WTC11 (cell line): ENCODE data around the gene CTNNA2. TPM values are rescaled to one million over a fixed set of nuclear protein-coding genes. Genes with fewer than 3 reads are reported as not detected.
A peak's percentile ranks its signal among the peaks of the same experiment; 100 is the strongest.

Experiments
- ATAC-seq: fragments of 200-7000 bp; cut with Tn5 transposase; 2 replicates; pipeline ENCODE4 v1.10.0; 2021; ENCODE audit warnings: mild to moderate bottlenecking, moderate library complexity
- CTCF ChIA-PET: fragments of 300-600 bp; sonication (Branson Sonifier 250); formaldehyde crosslinking; loops from one replicate; lab custom pipeline; 2021; ENCODE audit warnings: antibody characterized with exemption; lab: Charles Lee
- POLR2A ChIA-PET: fragments of 350-600 bp; sonication (Branson Sonifier 250); formaldehyde crosslinking; loops from one replicate; lab custom pipeline; 2021; ENCODE audit warnings: antibody characterized with exemption; lab: Charles Lee
- DNase-seq: peaks from one replicate; pipeline ENCODE4 v3.0.0; 2021; ENCODE audit warnings: low spot score
- H3K27ac Mint-ChIP-seq: 2 replicates; pipeline ENCODE4 v1.8.0; 2021; ENCODE audit warnings: mixed read lengths
- H3K27me3 Mint-ChIP-seq: 2 replicates; pipeline ENCODE4 v1.8.0; 2021; ENCODE audit warnings: low read depth, mild to moderate bottlenecking, moderate library complexity, mixed read lengths
- H3K36me3 Mint-ChIP-seq: 2 replicates; pipeline ENCODE4 v1.8.0; 2021; ENCODE audit warnings: mixed read lengths
- H3K4me1 Mint-ChIP-seq: 2 replicates; pipeline ENCODE4 v1.8.0; 2022; ENCODE audit warnings: mixed read lengths
- H3K4me3 Mint-ChIP-seq: 2 replicates; pipeline ENCODE4 v1.8.0; 2021; ENCODE audit warnings: mild to moderate bottlenecking, moderate library complexity, mixed read lengths
- H3K9me3 Mint-ChIP-seq: 2 replicates; pipeline ENCODE4 v1.8.0; 2021; ENCODE audit warnings: mixed read lengths
- FOXJ3 ChIP-seq: sonication (generic); formaldehyde crosslinking; IDR thresholded peaks from 2 replicates; pipeline ENCODE4 v1.9.0; 2021; ENCODE audit warnings: missing genetic modification reagents, mild to moderate bottlenecking, borderline replicate concordance
- GABPB1 ChIP-seq: sonication (generic); formaldehyde crosslinking; IDR thresholded peaks from 2 replicates; pipeline ENCODE4 v1.8.1; 2023; ENCODE audit warnings: mild to moderate bottlenecking, missing genetic modification reagents
- GTF2I ChIP-seq: fragments of 250-450 bp; sonication (Bioruptor Pico); conservative IDR thresholded peaks from 2 replicates; pipeline ENCODE4 v1.4.0; 2021; ENCODE audit warnings: mild to moderate bottlenecking
- NR1H2 ChIP-seq: sonication (generic); formaldehyde crosslinking; IDR thresholded peaks from 2 replicates; pipeline ENCODE4 v1.9.0; 2021; ENCODE audit warnings: mild to moderate bottlenecking, moderate library complexity, missing genetic modification reagents
- PRRX2 ChIP-seq: fragments of 250-450 bp; sonication (Bioruptor Pico); IDR thresholded peaks from 2 replicates; pipeline ENCODE4 v1.8.0; 2021; ENCODE audit warnings: mild to moderate bottlenecking
- RELA ChIP-seq: sonication (generic); formaldehyde crosslinking; IDR thresholded peaks from 2 replicates; pipeline ENCODE4 v1.8.1; 2022; ENCODE audit warnings: missing genetic modification reagents, mild to moderate bottlenecking, borderline replicate concordance
- RORB ChIP-seq: fragments of 250-450 bp; sonication (Bioruptor Pico); IDR thresholded peaks from 2 replicates; pipeline ENCODE4 v1.9.0; 2021; ENCODE audit warnings: mild to moderate bottlenecking
- TEAD1 ChIP-seq: sonication (generic); formaldehyde crosslinking; IDR thresholded peaks from 2 replicates; pipeline ENCODE4 v1.8.0; 2022; ENCODE audit warnings: mild to moderate bottlenecking, missing genetic modification reagents
- TP53 ChIP-seq: sonication (generic); formaldehyde crosslinking; IDR thresholded peaks from 2 replicates; pipeline ENCODE4 v1.8.1; 2023; ENCODE audit warnings: mild to moderate bottlenecking, missing genetic modification reagents
- ZNF219 ChIP-seq: sonication (generic); formaldehyde crosslinking; IDR thresholded peaks from 2 replicates; pipeline ENCODE4 v1.8.0; 2023; ENCODE audit warnings: missing genetic modification reagents, mild to moderate bottlenecking, borderline replicate concordance
- total RNA-seq: library from RNA; stranded (reverse); gene quantifications from 3 replicates; pipeline ENCODE4 v1.2.3, GENCODE V29; 2021
- TF ChIP-seq, protein P1 (sequence below): fragments of 250-450 bp; sonication (Bioruptor Pico); IDR thresholded peaks from 2 replicates; pipeline ENCODE4 v1.8.0; 2021; ENCODE audit warnings: mild to moderate bottlenecking
- TF ChIP-seq, protein P2 (sequence below): sonication (generic); formaldehyde crosslinking; IDR thresholded peaks from 2 replicates; pipeline ENCODE4 v1.8.1; 2023; ENCODE audit warnings: mild to moderate bottlenecking, missing genetic modification reagents
- TF ChIP-seq, protein P3 (sequence below): fragments of 250-450 bp; sonication (Bioruptor Pico); conservative IDR thresholded peaks from 2 replicates; pipeline ENCODE4 v1.9.0; 2021; ENCODE audit warnings: mild to moderate bottlenecking
- TF ChIP-seq, protein P4 (sequence below): sonication (generic); formaldehyde crosslinking; IDR thresholded peaks from 2 replicates; pipeline ENCODE4 v1.8.1; 2022; ENCODE audit warnings: low read depth, missing genetic modification reagents, borderline replicate concordance
- TF ChIP-seq, protein P5 (sequence below): sonication (generic); formaldehyde crosslinking; IDR thresholded peaks from 2 replicates; pipeline ENCODE4 v1.8.0; 2023; ENCODE audit warnings: missing genetic modification reagents
- TF ChIP-seq, protein P6 (sequence below): fragments of 200-600 bp; IDR thresholded peaks from 2 replicates; pipeline ENCODE4 v1.8.0; 2022; ENCODE audit warnings: antibody characterized with exemption
- TF ChIP-seq, protein P7 (sequence below): sonication (generic); formaldehyde crosslinking; IDR thresholded peaks from 2 replicates; pipeline ENCODE4 v1.8.0; 2022; ENCODE audit warnings: missing genetic modification reagents
- TF ChIP-seq, protein P8 (sequence below): sonication (generic); formaldehyde crosslinking; IDR thresholded peaks from 2 replicates; pipeline ENCODE4 v1.8.1; 2023; ENCODE audit warnings: mild to moderate bottlenecking, missing genetic modification reagents, borderline replicate concordance

CTNNA2 gene
- total RNA-seq, 1 experiment from 2014 or later = 3.8 TPM

DNA sequence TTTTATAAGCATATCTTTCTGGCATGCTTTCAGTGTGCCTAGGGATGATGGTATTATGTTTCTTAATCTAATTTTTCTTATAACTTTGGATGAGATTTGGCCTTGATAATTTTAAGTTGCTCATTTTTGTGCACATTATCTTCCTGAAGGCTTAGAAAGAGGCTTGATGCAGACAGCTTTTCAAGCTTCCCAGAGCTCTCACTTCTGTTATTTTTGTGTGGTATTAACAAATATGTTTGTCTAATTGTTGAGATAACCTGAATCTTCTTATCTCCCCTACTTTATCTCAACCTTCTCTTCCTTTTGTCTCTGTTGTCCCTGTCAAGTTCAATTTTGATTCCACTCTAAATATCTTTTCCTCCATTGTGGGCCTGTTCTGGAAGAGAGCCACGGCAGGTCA, 904.9 kb downstream of the CTNNA2 start (continued):
- TF ChIP-seq ZNF219 (CRISPR knock-in tag) = no peak
- TF ChIP-seq, protein P1, sequence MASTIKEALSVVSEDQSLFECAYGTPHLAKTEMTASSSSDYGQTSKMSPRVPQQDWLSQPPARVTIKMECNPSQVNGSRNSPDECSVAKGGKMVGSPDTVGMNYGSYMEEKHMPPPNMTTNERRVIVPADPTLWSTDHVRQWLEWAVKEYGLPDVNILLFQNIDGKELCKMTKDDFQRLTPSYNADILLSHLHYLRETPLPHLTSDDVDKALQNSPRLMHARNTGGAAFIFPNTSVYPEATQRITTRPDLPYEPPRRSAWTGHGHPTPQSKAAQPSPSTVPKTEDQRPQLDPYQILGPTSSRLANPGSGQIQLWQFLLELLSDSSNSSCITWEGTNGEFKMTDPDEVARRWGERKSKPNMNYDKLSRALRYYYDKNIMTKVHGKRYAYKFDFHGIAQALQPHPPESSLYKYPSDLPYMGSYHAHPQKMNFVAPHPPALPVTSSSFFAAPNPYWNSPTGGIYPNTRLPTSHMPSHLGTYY (CRISPR knock-in tag) = no peak

DNA sequence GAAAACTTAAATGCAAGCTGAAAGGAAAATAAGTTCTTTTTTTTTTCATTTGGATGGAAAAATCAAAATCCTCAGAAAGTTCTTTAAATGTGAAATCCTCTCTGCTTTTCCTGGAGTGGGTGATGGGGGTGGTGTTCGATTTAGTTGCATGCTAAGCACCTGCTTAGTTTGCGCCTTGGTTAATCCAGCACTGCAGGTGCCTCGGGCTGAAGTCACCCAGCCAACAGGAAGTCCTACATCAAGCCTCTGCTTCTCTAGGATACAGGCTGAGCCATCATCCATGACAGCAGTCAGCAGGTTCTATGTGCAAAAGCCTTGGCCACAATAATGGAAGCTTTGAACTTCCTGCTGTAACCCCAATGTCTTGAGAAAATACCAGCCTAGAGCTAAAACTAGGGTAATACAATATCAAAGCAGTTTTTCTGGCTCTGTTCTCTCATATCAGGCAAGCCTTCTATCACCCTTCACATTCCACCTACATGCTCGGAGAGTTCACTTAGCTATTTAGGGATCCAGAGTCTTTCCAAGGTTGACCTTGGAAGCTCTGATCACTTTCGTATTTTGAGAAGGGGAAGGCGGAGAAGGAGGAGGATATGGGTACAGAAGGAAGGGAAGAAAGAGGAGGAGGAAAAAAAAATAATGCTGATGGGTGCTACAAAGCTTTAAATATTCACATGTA, 907.8 kb downstream of the CTNNA2 start:
- Mint-ChIP-seq H3K27me3 (no peaks in the 10 kb centered on the region), H3K4me3 (no peak overlapping the region), H3K27ac (no peak overlapping the region), H3K36me3 (no peaks in the 10 kb centered on the region), H3K9me3 (no peaks in the 10 kb centered on the region), H3K4me1 (peaks cover 16% of the 10 kb centered on the region)
- DNase-seq (no peak), ATAC-seq (peak; percentile 51; the same call in 1 of the 2 replicates)
- CTCF ChIA-PET = interaction anchor here (0.7 to 1.0 kb wide), 3 partner anchors 9 to 182 kb away, joined by 3 to 5 read pairs (median 3); no protein-coding TSS in a partner anchor
- POLR2A ChIA-PET = interaction anchor here (0.7 kb wide), 1 partner anchor 174 kb away, joined by 7 read pairs; no protein-coding TSS in a partner anchor
- TF ChIP-seq, protein P2, sequence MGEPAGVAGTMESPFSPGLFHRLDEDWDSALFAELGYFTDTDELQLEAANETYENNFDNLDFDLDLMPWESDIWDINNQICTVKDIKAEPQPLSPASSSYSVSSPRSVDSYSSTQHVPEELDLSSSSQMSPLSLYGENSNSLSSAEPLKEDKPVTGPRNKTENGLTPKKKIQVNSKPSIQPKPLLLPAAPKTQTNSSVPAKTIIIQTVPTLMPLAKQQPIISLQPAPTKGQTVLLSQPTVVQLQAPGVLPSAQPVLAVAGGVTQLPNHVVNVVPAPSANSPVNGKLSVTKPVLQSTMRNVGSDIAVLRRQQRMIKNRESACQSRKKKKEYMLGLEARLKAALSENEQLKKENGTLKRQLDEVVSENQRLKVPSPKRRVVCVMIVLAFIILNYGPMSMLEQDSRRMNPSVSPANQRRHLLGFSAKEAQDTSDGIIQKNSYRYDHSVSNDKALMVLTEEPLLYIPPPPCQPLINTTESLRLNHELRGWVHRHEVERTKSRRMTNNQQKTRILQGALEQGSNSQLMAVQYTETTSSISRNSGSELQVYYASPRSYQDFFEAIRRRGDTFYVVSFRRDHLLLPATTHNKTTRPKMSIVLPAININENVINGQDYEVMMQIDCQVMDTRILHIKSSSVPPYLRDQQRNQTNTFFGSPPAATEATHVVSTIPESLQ (CRISPR knock-in tag) = no peak
- TF ChIP-seq TEAD1 (no peak), TP53 (CRISPR knock-in tag) (no peak), RELA (CRISPR knock-in tag) (no peak), PRRX2 (CRISPR knock-in tag) (no peak), FOXJ3 (no peak), GTF2I (CRISPR knock-in tag) (no peak), GABPB1 (CRISPR knock-in tag) (no peak), RORB (no peak), NR1H2 (CRISPR knock-in tag) (no peak)
- TF ChIP-seq, protein P3, sequence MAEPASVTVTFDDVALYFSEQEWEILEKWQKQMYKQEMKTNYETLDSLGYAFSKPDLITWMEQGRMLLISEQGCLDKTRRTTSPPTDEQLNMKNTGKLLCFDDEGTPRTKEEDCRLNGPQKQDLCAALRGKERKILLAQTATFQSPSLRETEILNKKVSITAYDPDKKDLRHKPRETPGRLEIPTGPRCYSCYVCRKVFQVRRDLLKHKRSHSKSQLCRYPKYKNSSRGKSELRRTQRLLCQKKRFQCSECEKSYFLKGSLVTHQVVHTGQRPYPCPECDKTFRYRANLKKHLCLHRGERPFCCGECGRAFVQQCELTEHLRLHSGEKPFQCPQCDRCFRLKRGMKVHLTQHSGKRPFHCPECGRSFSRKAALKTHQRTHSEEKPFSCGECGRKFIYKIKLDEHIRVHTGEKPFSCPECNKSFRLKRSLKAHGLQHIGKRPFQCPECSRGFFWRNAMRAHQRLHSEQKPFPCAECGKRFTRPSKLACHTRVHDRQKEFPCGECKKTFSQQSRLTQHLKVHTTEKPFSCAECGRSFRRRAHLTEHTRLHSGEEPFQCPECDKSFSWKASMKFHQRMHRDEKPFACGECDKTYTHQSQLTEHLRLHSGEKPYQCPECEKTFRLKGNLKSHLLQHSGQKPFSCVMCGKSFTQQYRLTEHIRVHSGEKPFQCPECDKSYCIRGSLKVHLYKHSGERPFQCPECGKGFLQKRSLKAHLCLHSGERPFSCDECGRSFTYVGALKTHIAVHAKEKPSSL (CRISPR knock-in tag) = no peak
- TF ChIP-seq, protein P4, sequence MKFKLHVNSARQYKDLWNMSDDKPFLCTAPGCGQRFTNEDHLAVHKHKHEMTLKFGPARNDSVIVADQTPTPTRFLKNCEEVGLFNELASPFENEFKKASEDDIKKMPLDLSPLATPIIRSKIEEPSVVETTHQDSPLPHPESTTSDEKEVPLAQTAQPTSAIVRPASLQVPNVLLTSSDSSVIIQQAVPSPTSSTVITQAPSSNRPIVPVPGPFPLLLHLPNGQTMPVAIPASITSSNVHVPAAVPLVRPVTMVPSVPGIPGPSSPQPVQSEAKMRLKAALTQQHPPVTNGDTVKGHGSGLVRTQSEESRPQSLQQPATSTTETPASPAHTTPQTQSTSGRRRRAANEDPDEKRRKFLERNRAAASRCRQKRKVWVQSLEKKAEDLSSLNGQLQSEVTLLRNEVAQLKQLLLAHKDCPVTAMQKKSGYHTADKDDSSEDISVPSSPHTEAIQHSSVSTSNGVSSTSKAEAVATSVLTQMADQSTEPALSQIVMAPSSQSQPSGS (CRISPR knock-in tag) = no peak
- TF ChIP-seq, protein P5, sequence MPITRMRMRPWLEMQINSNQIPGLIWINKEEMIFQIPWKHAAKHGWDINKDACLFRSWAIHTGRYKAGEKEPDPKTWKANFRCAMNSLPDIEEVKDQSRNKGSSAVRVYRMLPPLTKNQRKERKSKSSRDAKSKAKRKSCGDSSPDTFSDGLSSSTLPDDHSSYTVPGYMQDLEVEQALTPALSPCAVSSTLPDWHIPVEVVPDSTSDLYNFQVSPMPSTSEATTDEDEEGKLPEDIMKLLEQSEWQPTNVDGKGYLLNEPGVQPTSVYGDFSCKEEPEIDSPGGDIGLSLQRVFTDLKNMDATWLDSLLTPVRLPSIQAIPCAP (CRISPR knock-in tag) = no peak
- TF ChIP-seq, protein P6, sequence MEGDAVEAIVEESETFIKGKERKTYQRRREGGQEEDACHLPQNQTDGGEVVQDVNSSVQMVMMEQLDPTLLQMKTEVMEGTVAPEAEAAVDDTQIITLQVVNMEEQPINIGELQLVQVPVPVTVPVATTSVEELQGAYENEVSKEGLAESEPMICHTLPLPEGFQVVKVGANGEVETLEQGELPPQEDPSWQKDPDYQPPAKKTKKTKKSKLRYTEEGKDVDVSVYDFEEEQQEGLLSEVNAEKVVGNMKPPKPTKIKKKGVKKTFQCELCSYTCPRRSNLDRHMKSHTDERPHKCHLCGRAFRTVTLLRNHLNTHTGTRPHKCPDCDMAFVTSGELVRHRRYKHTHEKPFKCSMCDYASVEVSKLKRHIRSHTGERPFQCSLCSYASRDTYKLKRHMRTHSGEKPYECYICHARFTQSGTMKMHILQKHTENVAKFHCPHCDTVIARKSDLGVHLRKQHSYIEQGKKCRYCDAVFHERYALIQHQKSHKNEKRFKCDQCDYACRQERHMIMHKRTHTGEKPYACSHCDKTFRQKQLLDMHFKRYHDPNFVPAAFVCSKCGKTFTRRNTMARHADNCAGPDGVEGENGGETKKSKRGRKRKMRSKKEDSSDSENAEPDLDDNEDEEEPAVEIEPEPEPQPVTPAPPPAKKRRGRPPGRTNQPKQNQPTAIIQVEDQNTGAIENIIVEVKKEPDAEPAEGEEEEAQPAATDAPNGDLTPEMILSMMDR = no peak
- TF ChIP-seq, protein P7, sequence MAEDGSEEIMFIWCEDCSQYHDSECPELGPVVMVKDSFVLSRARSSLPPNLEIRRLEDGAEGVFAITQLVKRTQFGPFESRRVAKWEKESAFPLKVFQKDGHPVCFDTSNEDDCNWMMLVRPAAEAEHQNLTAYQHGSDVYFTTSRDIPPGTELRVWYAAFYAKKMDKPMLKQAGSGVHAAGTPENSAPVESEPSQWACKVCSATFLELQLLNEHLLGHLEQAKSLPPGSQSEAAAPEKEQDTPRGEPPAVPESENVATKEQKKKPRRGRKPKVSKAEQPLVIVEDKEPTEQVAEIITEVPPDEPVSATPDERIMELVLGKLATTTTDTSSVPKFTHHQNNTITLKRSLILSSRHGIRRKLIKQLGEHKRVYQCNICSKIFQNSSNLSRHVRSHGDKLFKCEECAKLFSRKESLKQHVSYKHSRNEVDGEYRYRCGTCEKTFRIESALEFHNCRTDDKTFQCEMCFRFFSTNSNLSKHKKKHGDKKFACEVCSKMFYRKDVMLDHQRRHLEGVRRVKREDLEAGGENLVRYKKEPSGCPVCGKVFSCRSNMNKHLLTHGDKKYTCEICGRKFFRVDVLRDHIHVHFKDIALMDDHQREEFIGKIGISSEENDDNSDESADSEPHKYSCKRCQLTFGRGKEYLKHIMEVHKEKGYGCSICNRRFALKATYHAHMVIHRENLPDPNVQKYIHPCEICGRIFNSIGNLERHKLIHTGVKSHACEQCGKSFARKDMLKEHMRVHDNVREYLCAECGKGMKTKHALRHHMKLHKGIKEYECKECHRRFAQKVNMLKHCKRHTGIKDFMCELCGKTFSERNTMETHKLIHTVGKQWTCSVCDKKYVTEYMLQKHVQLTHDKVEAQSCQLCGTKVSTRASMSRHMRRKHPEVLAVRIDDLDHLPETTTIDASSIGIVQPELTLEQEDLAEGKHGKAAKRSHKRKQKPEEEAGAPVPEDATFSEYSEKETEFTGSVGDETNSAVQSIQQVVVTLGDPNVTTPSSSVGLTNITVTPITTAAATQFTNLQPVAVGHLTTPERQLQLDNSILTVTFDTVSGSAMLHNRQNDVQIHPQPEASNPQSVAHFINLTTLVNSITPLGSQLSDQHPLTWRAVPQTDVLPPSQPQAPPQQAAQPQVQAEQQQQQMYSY (CRISPR knock-in tag) = no peak
- TF ChIP-seq, protein P8, sequence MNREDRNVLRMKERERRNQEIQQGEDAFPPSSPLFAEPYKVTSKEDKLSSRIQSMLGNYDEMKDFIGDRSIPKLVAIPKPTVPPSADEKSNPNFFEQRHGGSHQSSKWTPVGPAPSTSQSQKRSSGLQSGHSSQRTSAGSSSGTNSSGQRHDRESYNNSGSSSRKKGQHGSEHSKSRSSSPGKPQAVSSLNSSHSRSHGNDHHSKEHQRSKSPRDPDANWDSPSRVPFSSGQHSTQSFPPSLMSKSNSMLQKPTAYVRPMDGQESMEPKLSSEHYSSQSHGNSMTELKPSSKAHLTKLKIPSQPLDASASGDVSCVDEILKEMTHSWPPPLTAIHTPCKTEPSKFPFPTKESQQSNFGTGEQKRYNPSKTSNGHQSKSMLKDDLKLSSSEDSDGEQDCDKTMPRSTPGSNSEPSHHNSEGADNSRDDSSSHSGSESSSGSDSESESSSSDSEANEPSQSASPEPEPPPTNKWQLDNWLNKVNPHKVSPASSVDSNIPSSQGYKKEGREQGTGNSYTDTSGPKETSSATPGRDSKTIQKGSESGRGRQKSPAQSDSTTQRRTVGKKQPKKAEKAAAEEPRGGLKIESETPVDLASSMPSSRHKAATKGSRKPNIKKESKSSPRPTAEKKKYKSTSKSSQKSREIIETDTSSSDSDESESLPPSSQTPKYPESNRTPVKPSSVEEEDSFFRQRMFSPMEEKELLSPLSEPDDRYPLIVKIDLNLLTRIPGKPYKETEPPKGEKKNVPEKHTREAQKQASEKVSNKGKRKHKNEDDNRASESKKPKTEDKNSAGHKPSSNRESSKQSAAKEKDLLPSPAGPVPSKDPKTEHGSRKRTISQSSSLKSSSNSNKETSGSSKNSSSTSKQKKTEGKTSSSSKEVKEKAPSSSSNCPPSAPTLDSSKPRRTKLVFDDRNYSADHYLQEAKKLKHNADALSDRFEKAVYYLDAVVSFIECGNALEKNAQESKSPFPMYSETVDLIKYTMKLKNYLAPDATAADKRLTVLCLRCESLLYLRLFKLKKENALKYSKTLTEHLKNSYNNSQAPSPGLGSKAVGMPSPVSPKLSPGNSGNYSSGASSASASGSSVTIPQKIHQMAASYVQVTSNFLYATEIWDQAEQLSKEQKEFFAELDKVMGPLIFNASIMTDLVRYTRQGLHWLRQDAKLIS (CRISPR knock-in tag) = no peak
